ENCODE data around the gene SLC6A17.

SLC6A17 gene

GRCh38 chr1:110203021-110203661 is 52.8 kb downstream of the SLC6A17 start:
- peak; percentile 20 to 76 for DNase-seq (ENCODE audit: low read depth in 2 of 2)

- no peak for DNase-seq (ENCODE audit: low read depth in 2 of 2)
These were observed 54.9 kb downstream of the SLC6A17 start for GRCh38 chr1:110205156-110205555.

DNA sequence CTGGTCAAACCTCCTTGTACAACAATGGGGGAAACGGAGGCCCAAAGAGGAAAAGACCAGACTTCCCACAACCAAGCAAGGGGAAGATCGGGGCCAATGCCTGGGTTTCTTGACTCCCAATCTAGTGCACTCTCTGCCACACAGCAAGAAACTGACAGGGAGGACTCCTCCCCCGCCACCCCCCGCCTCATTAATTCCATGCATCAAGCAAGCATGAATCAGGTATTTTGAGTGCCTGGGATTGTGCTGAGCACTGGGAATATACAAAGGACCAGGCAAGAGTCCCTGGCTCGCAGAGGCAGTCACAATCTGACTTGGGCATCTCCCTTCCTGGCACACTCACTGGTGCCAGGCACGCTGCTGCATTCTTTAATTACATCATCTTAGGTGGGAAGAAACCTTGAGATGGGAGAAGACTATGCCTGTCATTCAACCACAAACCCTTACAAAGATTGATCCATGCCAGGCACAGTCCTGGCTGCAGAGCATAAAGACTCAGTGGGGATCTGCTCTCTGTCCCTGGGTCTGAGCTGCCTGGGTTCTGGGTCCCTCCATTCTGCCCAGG is 55.4 kb downstream of the SLC6A17 start:
- no peak for DNase-seq (ENCODE audit: low read depth in 2 of 2)

GRCh38 chr1:110206261-110206920 is 56.1 kb downstream of the SLC6A17 start:
- no peak for DNase-seq (ENCODE audit: low read depth in 2 of 2)

DNA sequence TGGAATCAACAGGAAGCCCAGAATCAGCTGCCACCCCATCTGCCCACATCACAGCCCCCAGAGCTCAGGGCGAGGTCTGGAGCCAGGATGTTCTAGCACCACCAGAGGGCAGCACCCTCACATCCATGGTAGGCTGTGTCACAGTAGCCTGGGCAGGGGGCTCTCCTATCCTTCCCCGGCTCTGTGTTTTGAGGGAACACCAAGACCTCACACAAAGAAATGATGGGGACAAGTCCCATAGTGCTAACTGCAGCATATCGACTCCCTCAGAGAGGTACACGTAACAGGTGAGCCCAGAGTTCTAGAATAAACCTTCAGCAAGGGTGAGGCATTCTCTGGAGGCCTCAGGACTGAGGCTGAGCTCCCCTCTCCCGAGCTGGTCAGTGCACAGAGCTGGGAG is 57.5 kb downstream of the SLC6A17 start:
- DNase-seq (ENCODE audit: low read depth in 2 of 2) = peak; percentile 71 to 74

- DNase-seq (ENCODE audit: low read depth in 2 of 2) = no peak
These were observed 58.8 kb downstream of the SLC6A17 start for GRCh38 chr1:110208916-110209645.

- peak; percentile 84 to 88 for DNase-seq (ENCODE audit: low read depth in 2 of 2)
These were observed 59.7 kb downstream of the SLC6A17 start, which contains the start of gene KCNC4 for GRCh38 chr1:110209715-110210603. TSS of gene KCNC4 (plus strand) at chr1:110210314. CDS start at chr1:110211500, 1,186 bp downstream.

DNA sequence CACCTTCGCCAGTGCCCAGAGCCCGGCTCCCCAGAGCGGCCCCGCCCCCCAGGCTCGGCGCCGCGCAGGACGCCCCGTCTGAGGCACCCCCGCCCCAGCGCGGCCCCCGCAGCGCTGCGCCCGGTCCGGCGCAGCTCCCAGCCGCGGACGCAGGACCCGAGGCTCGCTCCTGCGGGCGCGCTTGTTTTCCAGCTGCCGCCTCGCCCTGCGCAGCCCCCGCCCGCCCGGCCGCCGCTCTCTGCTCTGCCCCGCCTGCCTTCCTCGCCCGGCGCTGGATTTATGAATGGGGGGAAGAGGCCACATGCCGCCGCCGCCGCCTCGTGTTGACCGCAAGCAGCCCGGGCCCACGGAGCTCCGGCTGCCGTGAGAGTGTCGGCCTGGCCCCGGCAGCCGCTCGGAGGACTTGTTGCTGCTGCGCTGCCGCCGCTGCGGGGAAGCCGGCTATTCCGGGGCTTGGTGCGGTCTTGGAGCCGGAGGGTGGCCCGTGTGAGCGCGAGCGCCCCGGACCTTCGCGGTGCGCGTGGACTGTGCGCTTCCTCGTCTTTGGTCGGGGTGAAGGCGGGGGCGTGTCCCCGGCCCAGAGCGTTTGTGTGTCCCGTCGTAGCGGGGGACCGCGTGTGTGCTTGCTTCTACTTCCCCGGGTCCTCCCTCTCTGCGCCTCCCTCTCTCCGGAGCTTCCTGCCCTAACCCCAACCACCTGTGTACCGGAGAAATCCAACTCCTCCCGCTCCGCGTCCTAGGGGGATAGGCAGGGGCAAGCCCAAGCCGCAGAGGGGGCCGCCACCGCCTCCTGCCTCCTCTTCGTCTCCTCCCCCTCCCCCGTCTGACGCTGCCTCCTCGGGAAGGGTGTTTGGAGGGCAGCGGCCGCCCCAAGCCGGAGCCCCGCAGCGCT is 60.6 kb downstream of the SLC6A17 start:
- peak; percentile 32 to 46 for DNase-seq (ENCODE audit: low read depth in 2 of 2)

DNA sequence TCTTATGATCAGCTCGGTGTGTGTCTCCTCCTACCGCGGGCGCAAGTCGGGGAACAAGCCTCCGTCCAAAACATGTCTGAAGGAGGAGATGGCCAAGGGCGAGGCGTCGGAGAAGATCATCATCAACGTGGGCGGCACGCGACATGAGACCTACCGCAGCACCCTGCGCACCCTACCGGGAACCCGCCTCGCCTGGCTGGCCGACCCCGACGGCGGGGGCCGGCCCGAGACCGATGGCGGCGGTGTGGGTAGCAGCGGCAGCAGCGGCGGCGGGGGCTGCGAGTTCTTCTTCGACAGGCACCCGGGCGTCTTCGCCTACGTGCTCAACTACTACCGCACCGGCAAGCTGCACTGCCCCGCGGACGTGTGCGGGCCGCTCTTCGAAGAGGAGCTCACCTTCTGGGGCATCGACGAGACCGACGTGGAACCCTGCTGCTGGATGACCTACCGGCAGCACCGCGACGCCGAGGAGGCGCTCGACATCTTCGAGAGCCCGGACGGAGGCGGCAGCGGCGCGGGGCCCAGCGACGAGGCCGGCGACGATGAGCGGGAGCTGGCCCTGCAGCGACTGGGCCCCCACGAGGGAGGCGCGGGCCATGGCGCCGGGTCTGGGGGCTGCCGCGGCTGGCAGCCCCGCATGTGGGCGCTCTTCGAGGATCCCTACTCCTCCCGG is 61.3 kb downstream of the SLC6A17 start:
- DNase-seq (ENCODE audit: low read depth in 2 of 2) = peak in 1 of 2 donors; percentile 25

DNA sequence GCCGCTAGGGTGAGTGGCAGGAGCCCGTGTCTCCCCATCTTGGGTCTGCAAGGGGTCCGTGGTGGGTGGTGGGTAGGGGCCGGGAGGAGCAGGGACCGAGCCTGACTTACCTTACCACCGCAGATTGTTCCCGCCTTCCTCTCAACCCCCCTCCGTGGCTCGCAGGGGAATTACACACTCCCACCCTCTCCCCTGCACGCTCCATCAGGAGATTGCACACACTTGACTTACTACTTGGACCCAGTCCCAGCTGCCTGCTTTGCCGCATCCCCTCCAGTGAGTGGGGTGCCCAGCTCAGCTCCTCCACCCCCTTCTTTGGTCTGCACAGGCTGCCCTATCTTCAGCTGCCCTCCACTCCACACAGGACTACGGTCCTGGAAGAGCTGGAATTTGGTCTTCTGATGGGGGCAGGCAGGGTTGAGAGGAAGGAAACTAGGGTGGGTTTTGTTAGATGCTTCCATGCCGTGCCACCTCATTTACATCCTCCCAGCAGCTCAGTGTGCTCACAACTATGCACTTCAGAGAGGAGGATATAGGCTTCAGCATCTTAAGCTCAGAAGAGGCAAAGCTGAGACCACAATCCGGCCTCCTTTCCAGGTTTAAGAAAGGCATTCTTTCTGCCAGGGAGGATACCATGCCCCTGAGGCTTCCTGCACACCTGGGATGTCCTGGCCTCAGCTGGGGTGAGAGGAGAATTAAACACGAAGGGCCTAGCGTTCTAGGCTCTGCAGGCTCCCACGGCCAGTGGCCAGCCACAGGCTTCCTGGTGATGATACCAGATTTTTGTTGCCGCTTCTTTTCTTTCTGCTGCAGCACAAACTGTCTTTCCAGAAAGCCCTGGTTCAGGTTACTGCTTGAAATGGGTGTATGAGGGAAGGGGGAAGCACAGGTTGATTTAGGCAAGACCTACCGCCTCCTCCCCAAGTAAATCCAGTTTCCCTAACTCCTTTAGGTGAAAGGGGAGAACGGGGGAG is 62.2 kb downstream of the SLC6A17 start:
- DNase-seq (ENCODE audit: low read depth in 2 of 2) = no peak

GRCh38 chr1:110213143-110213540 is 62.8 kb downstream of the SLC6A17 start:
- DNase-seq (ENCODE audit: low read depth in 2 of 2) = no peak

- DNase-seq (ENCODE audit: low read depth in 2 of 2) = no peak
These were observed 64.4 kb downstream of the SLC6A17 start for GRCh38 chr1:110214454-110215404.

- no peak for DNase-seq (ENCODE audit: low read depth in 2 of 2)
These were observed 65.6 kb downstream of the SLC6A17 start for GRCh38 chr1:110215621-110216515.

DNA sequence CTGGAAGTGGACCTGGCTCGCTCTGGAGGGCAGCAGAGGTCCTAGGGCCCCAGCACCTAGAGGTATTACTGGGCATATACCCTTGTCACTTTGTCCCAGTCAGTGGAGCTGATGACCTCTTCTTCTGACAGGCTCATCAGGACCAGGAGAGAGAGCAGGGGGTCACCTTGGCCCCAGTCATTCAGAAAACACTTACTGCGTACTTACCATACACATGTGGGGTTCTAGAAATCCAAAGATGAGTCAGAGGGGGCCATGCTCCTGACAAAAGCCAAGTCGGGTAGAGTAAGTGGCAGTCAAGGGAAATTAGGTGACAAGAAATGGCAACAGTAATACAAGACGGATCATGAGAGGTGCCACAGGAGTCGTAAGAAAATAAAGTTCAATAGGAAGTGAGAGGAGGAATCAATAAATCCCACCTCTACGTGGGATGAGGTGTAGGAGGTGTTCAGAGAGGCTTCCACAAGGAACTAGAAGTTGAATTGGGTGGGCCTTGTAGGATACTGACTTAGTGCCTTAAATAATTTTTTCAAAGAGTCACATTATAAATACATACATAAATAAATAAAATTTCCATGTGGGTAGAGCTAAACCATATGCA is 66.7 kb downstream of the SLC6A17 start:
- DNase-seq (ENCODE audit: low read depth in 2 of 2) = no peak

GRCh38 chr1:110218137-110218536 is 67.8 kb downstream of the SLC6A17 start:
- no peak for DNase-seq (ENCODE audit: low read depth in 2 of 2)

DNA sequence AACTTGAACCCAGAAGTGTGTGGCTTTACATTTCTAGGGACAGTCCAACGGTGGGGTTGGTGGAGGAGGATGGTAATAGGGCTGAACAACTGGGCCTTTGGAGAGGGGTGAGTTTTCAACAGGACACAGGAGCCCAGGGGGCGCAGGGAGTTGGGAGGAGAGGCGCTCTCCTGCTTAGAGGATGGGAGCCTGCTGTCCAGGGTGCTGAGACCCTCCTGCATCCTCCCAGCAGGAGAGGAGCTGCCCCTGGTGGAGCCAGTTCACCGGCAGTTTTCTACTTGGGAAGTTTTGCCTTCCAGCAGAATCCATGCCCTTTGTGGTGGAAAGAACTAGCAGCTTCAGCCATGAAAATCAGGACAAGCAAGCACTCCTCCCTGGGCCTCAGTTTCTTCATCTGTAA is 68.4 kb downstream of the SLC6A17 start:
- DNase-seq (ENCODE audit: low read depth in 2 of 2) = no peak
